K562 (cell line): ENCODE results near the gene CPN2. TPM values are rescaled to one million over a fixed set of nuclear protein-coding genes. Genes with fewer than 3 reads are reported as not detected.

ENCODE experiments used
- ATAC-seq: fragments of 200-7000 bp; cut with Tn5 transposase; 3 replicates; pipeline ENCODE4 v1.9.1; 2020; ENCODE audit warnings: moderate library complexity
- BruUV-seq: library from RNA; stranded (reverse); fragments of 400-500 nt; replicated peaks from 2 replicates; lab custom pipeline; 2021; lab: Mats Ljungman, UMichigan
- CTCF ChIA-PET: fragments of 300-600 bp; formaldehyde crosslinking; extraction: SDS; loops from one replicate; lab custom pipeline; 2021; ENCODE audit warnings: low intra/inter-chr PET ratio; lab: Yijun Ruan, JAX
- POLR2A ChIA-PET: fragments of 300-600, 350-650 bp; sonication (Branson Sonifier 250); formaldehyde crosslinking; extraction: SDS; loops from one replicate; lab custom pipeline; 2021; ENCODE audit warnings: antibody characterized with exemption, inconsistent platforms; lab: Yijun Ruan, JAX
- DNase-seq, 4 experiments: peaks; one replicate each; pipeline versions ENCODE4 v3.0.0 to v3.0.0-alpha.2; 2011 to 2018; ENCODE audit warnings: low spot score in 3 of 4, mixed read lengths in 3 of 4; ENCODE audit errors: extremely low read depth in 1 of 4
- FAIRE-seq: peaks from 2 replicates; lab custom pipeline; 2011; peaks lifted over from hg19 to GRCh38; lab: Jason Lieb, UNC
- H2AFZ ChIP-seq: 2 replicates; pipeline ENCODE4 v1.6.0; 2011; ENCODE audit warnings: low read depth, low read length, control low read depth, inconsistent platforms
- H3K27ac ChIP-seq: fragments of 200-600 bp; 3 replicates; pipeline ENCODE4 v1.8.0; 2011; ENCODE audit warnings: low read depth, mild to moderate bottlenecking, control low read depth, inconsistent platforms, low read length, moderate library complexity, mixed read lengths; ENCODE audit errors: extremely low read depth
- H3K27me3 ChIP-seq, 2 experiments: fragments of 300-600 bp in 1 of 2; 2 replicates in 1 of 2; 3 replicates in 1 of 2; pipeline versions ENCODE4 v1.6.0 to v1.8.0; 2011; ENCODE audit warnings: inconsistent platforms in 2 of 2, low read length in 2 of 2, mild to moderate bottlenecking in 1 of 2, mixed read lengths in 1 of 2, moderate library complexity in 1 of 2; ENCODE audit not compliant: control insufficient read depth in 2 of 2, insufficient read depth in 2 of 2
- H3K36me3 ChIP-seq: fragments of 300-600 bp; 3 replicates; pipeline ENCODE4 v1.8.0; 2011; ENCODE audit warnings: mild to moderate bottlenecking, low read length, inconsistent platforms; ENCODE audit not compliant: control insufficient read depth, insufficient read depth
- H3K4me1 ChIP-seq, 2 experiments: fragments of 200-600 bp in 1 of 2; replicated peaks in 1 of 2; 2 replicates in 1 of 2; 3 replicates in 1 of 2; pipeline versions ENCODE4 v1.5.1 to v1.8.0; 2011; ENCODE audit warnings: inconsistent platforms in 2 of 2, low read length in 2 of 2, mild to moderate bottlenecking in 1 of 2, mixed read lengths in 1 of 2, moderate library complexity in 1 of 2; ENCODE audit not compliant: control insufficient read depth in 2 of 2, insufficient read depth in 2 of 2
- H3K4me2 ChIP-seq: 2 replicates; pipeline ENCODE4 v1.6.1; 2011; ENCODE audit warnings: low read length, control low read depth, inconsistent platforms, mixed read lengths; ENCODE audit not compliant: insufficient read depth
- H3K4me3 ChIP-seq: fragments of 200-600 bp; sonication (generic), shearing (Covaris generic); 2 replicates; pipeline ENCODE4 v1.5.1; 2016; ENCODE audit warnings: control low read depth, inconsistent platforms
- H3K79me2 ChIP-seq: fragments of 200-600 bp; 3 replicates; pipeline ENCODE4 v1.8.0; 2011; ENCODE audit warnings: low read length, inconsistent platforms; ENCODE audit not compliant: control insufficient read depth, insufficient read depth
- H3K9ac ChIP-seq, 2 experiments: 2 replicates each; pipeline versions ENCODE4 v1.6.0 to v1.6.1; 2011; ENCODE audit warnings: low read depth in 2 of 2, low read length in 2 of 2, control low read depth in 1 of 2, inconsistent platforms in 1 of 2, mild to moderate bottlenecking in 1 of 2, mixed read lengths in 1 of 2; ENCODE audit not compliant: insufficient read depth in 1 of 2
- H3K9me1 ChIP-seq: one replicate; pipeline ENCODE4 v1.6.0; 2011; ENCODE audit warnings: inconsistent platforms, mild to moderate bottlenecking, low read length, moderate library complexity; ENCODE audit not compliant: control insufficient read depth, insufficient read depth
- H3K9me3 ChIP-seq: replicated peaks from 2 replicates; pipeline ENCODE4 v1.5.1; 2011; ENCODE audit warnings: low read depth, low read length, inconsistent platforms; ENCODE audit not compliant: control insufficient read depth, insufficient read depth
- H4K20me1 ChIP-seq: replicated peaks from 2 replicates; pipeline ENCODE4 v1.6.1; 2011; ENCODE audit warnings: low read length, inconsistent platforms, mixed read lengths; ENCODE audit not compliant: control insufficient read depth, insufficient read depth
- EWSR1 ChIP-seq: fragments of 450-650 bp; IDR thresholded peaks from 2 replicates; pipeline ENCODE4 v1.6.1; 2018; ENCODE audit warnings: borderline replicate concordance, mild to moderate bottlenecking, low read depth, moderate library complexity; ENCODE audit not compliant: partially characterized antibody
- EZH2 ChIP-seq: IDR thresholded peaks from 2 replicates; pipeline ENCODE4 v1.6.1; 2012; ENCODE audit warnings: low read depth, mild to moderate bottlenecking, inconsistent platforms, low read length, borderline replicate concordance
- HDGF ChIP-seq: fragments of 450-650 bp; IDR thresholded peaks from 2 replicates; pipeline ENCODE4 v1.6.1; 2016
- SIX5 ChIP-seq, 2 experiments: IDR thresholded peaks; 2 replicates each; pipeline ENCODE4 v1.6.1; 2011; ENCODE audit warnings: low read length in 2 of 2, borderline replicate concordance in 1 of 2, low read depth in 1 of 2, mild to moderate bottlenecking in 1 of 2, moderate library complexity in 1 of 2; ENCODE audit not compliant: insufficient read depth in 1 of 2
- SMARCC2 ChIP-seq: fragments of 450-650 bp; IDR thresholded peaks from 2 replicates; pipeline ENCODE4 v1.6.1; 2017; ENCODE audit warnings: antibody characterized with exemption, moderate library complexity, mild to moderate bottlenecking, low read depth
- ZFP36 ChIP-seq: fragments of 150-350 bp; IDR thresholded peaks from 2 replicates; pipeline ENCODE4 v1.6.1; 2018; ENCODE audit warnings: low read length, low read depth; ENCODE audit not compliant: partially characterized antibody
- ZNF347 ChIP-seq: fragments of 450-650 bp; formaldehyde crosslinking; IDR thresholded peaks from 2 replicates; pipeline ENCODE4 v1.4.0; 2020; ENCODE audit warnings: low read depth, mild to moderate bottlenecking, moderate library complexity
- WGBS: fragments of 100-300 bp; shearing (Covaris generic); methylation state at CpG from one replicate; pipeline ENCODE4 v1.1.6; 2016; ENCODE audit warnings: low coverage, mixed read lengths; ENCODE audit not compliant: insufficient coverage; ENCODE audit errors: missing lambda C conversion rate; 5-methylcytosine and 5-hydroxymethylcytosine counted together
- in situ Hi-C: fragments of 300-500 bp; cut with MboI; formaldehyde crosslinking; loops from 4 replicates; pipeline ENCODE4 v1.15.0; 2018; ENCODE audit warnings: inconsistent platforms, mixed read lengths
- intact Hi-C: fragments of 100-400 bp; cut with micrococcal nuclease; formaldehyde crosslinking; loops from 2 replicates; pipeline ENCODE4 v1.14.2; 2022
- polyA plus RNA-seq, 8 experiments: library from polyadenylated mRNA; depleted of rRNA in 4 of 8; stranded (reverse) in 5 of 8; unstranded in 3 of 8; fragments of >200 nt; fragmentation: Nextera tagmentation in 2 of 8; fragmentation: Illumina TruSeq in 1 of 8; extraction: Ambion mirVana in 2 of 8; extraction: Trizol in 1 of 8; gene quantifications; 2 replicates each; pipeline versions ENCODE4 v1.2.1 to v1.2.3, GENCODE V29; 2011 to 2014; ENCODE audit warnings: inconsistent platforms in 1 of 8, missing spikeins in 1 of 8
- total RNA-seq, 7 experiments: library from RNA; depleted of rRNA in 6 of 7; stranded (reverse); fragments of >200 nt in 6 of 7; fragmentation: Illumina TruSeq in 2 of 7; extraction: Trizol in 2 of 7; gene quantifications; 2 replicates each; pipeline versions ENCODE4 v1.2.1 to v1.2.3, GENCODE V29; 2011 to 2021; ENCODE audit warnings: low replicate concordance in 1 of 7

CPN2 gene
- total and polyA plus RNA-seq, 9 of the 15 experiments (the other 6 are each of a cell fraction or from before 2014, with no cell fraction given): not detected

DNA sequence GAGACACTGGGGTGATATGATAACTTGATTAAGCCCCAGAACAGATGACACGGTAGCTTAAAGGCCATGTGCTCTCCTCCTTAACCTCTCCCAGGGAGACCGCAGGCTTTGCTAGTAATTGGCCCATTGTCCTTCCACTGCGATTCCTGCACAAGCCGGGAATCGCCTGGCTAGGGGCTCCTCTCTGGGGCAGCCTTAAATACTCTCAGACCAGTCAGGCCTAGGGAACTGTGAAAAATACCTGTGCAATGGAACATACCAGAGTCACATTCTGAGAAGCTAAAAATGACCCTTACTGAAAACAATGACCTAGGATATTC, 56.3 kb downstream of the CPN2 start (continued):
- no peak for TF ChIP-seq SIX5 (IDR thresholded peaks at IDR 0.05; ENCODE audit: borderline replicate concordance in 1 of 2, insufficient read depth in 1 of 2, low read depth in 1 of 2, low read length in 2 of 2)
- no peak for TF ChIP-seq HDGF
- TF ChIP-seq SMARCC2: no peak

DNA sequence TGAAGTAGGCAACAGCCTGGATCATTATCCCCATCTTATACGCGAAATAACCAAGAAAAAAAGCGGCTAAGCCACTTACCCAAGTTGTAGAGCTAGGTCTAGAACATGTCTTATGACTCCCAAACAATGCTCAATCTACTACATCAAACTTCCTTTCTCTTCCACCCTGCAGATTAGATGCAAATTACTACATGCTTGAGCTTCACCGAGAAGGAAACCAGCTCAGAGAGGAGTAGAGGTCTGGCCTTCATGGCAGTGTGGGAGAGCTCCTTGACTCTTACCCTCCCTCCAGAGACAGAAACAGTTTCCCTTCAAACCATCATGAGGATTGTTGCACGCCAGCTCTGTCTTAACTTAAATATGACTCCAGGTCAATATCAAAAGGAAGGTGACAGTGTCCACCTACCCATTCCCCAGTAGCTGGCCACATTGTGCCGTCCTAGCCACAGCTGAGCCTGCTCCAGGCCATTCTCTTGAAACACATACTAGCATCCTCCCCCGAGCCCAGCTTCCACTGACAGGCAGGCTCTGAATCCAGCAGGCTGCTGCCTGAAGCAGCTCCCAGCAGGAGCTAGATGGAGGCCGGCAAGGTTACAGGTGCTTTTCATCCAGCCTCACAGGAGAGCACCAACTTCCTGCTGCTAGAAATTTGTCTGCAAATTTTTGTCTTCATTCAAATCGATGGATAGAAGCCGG, 56.8 kb downstream of the CPN2 start:
- H3K9me3 ChIP-seq: no peaks in the 10 kb centered on the region
- no peaks in the 10 kb centered on the region for H3K79me2 ChIP-seq
- POLR2A ChIA-PET: interaction anchor here (0.9 to 1.1 kb wide), 3 partner anchors 14 to 158 kb away, joined by 3 to 4 read pairs (median 3); partner anchors contain the start of gene HES1
- DNase-seq: no peak
- WGBS: 37% methylated on average over 10 of the region's 10 CpGs
- BruUV-seq: no TSS peak
- H3K4me1 ChIP-seq: peaks cover 0 to 3% of the 10 kb centered on the region in 2 experiments; a peak in 1 of 5 replicates
- H3K27me3 ChIP-seq: no peaks in the 10 kb centered on the region
- FAIRE-seq: peak; percentile 52
- peak; percentile 49; the same call in 2 of the 3 replicates for ATAC-seq
- no peaks in the 10 kb centered on the region for H3K9me1 ChIP-seq
- H2AFZ ChIP-seq: peak overlapping the region; percentile 22; the same call in 1 of the 2 replicates
- in situ Hi-C loops: no loop called here
- no peaks in the 10 kb centered on the region for H3K36me3 ChIP-seq
- H3K9ac ChIP-seq: no peak overlapping the region
- no peak overlapping the region for H3K4me2 ChIP-seq
- no peak overlapping the region for H3K27ac ChIP-seq
- TF ChIP-seq EZH2 (no peak), ZFP36 (no peak), EWSR1 (no peak), ZNF347 (CRISPR knock-in tag) (no peak)
- TF ChIP-seq, all 486 proteins: peak for 0
- Histone ChIP-seq H3K4me3 (no peak overlapping the region), H4K20me1 (no peaks in the 10 kb centered on the region)
- CTCF ChIA-PET: no interaction called here
- intact Hi-C loops: no loop called here
